HG02970 (cell line): Measurements from ENCODE around the gene MAP2K5.
A peak's percentile ranks its signal among the peaks of the same experiment; 100 is the strongest.

Experiments
- ATAC-seq: cut with Tn5 transposase; IDR thresholded peaks from one replicate; pipeline ENCODE4 v1.9.1; 2021; ENCODE audit warnings: mild to moderate bottlenecking, moderate library complexity, moderate number of reproducible peaks; ENCODE audit not compliant: unreplicated experiment, low FRiP score

MAP2K5 gene

GRCh38 chr15:67521029-67521782 is 21.3 kb upstream of the MAP2K5 start, which contains the start of gene C15orf61:
Gene C15orf61 (plus strand): TSS chr15:67521131. CDS start chr15:67521249, 118 bp downstream.
- ATAC-seq = peak; percentile 82

- ATAC-seq = no peak
These were observed 20.5 kb upstream of the MAP2K5 start for GRCh38 chr15:67521783-67522568.

DNA sequence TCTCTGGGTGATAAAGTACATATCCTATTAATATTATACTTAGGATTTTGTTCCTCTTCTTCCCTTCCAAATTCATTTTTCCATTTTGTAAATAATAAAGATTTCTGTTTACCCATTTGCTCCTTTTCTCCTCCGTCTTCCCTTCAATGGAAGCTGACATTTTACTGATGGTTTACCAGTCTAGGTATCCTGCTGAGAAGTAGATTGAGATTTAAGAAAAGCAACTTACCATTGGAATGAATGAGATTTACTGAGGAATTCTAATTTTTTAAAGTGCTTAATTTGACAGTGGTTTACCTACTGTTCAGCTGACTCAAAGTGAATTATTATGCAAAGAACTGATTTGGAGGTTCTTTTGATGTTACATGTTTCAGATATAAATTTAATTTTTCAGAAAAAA is 19.2 kb upstream of the MAP2K5 start:
- no peak for ATAC-seq

- no peak for ATAC-seq
These were observed 18.3 kb upstream of the MAP2K5 start for GRCh38 chr15:67524235-67524634.

- ATAC-seq = no peak
These were observed 14.0 kb upstream of the MAP2K5 start for GRCh38 chr15:67528513-67528912.

- no peak for ATAC-seq
These were observed 11.1 kb upstream of the MAP2K5 start for GRCh38 chr15:67531379-67531914.

- no peak for ATAC-seq
These were observed 8.6 kb upstream of the MAP2K5 start for GRCh38 chr15:67533873-67534272.

GRCh38 chr15:67534360-67534759 is 8.1 kb upstream of the MAP2K5 start:
- no peak for ATAC-seq

GRCh38 chr15:67537771-67538170 is 4.7 kb upstream of the MAP2K5 start:
- no peak for ATAC-seq

DNA sequence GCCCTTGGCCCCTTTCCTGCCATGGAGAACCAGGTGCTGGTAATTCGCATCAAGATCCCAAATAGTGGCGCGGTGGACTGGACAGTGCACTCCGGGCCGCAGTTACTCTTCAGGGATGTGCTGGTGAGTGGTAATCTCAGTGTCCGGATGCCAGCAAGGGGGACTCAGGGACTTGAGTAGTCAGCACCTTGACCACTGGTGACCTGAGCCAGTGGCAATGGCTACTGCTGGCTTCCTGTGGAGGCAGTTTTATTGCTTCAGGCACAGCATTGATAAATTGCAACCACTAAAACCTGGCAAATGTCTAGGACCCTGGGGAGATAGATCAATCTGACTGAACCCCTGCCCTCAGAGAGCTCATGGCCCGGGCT is 830 bp downstream of the MAP2K5 start:
- ATAC-seq = no peak

- no peak for ATAC-seq
These were observed 2.0 kb downstream of the MAP2K5 start for GRCh38 chr15:67544475-67544874.

- no peak for ATAC-seq
These were observed 3.4 kb downstream of the MAP2K5 start for GRCh38 chr15:67545864-67546263.

DNA sequence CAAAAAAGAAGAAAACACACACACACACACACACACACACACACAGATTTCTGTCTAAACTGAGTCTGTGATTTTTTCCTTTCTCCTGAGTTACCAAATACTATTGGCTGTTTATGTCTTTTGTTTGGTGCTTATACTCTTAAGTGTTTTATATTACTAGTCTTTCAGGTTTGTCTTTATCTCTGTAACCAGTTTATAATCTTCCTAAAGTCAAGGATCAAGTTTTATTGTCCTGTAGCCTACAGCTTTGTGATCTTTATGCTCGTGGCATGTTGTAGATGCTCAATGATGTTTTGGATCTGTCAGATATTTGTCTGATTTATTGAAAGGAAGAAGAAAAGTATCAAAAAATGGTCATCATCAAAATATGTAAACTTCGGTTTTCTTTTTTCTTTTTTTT is 4.6 kb downstream of the MAP2K5 start:
- no peak for ATAC-seq

DNA sequence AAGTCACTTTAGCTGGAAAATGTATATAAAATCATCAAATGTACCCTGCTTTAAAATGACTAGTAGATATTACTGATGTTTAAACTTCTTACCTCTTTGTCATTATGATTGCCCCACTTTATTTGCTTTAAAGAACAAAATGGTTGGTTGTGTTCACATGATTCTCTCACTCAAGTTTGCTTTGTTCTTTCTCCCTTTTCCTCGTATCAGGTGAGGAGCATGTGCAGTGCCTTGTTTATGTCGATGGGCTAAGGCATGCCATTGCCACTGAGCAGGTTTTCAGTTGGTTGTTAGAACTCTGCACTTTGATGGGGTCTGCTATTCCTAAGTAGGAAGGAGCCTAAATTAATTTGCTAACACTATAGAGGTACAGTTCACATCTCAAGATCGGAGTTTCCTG is 5.3 kb downstream of the MAP2K5 start:
- ATAC-seq = no peak

GRCh38 chr15:67548236-67548852 is 5.8 kb downstream of the MAP2K5 start:
- ATAC-seq = no peak

GRCh38 chr15:67548862-67549651 is 6.6 kb downstream of the MAP2K5 start:
- no peak for ATAC-seq

DNA sequence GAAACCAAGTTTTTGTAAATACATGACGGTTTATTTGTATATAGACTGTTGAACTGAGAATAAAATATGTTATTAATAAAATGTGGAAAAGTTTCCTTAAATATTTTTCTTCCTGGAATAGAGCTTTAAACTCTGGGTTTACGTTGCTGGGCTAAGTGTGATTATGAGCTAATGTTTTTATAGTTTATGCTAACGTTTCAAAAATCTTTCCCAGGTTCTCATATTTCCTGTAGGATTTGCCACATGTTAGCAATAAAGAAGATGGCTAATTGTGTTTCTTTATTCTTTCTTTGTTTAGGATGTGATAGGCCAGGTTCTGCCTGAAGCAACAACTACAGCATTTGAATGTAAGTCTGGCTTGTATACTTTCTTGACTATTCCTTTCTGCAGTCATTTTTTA is 7.2 kb downstream of the MAP2K5 start:
- ATAC-seq = no peak

- ATAC-seq = no peak
These were observed 8.0 kb downstream of the MAP2K5 start for GRCh38 chr15:67550522-67550921.

DNA sequence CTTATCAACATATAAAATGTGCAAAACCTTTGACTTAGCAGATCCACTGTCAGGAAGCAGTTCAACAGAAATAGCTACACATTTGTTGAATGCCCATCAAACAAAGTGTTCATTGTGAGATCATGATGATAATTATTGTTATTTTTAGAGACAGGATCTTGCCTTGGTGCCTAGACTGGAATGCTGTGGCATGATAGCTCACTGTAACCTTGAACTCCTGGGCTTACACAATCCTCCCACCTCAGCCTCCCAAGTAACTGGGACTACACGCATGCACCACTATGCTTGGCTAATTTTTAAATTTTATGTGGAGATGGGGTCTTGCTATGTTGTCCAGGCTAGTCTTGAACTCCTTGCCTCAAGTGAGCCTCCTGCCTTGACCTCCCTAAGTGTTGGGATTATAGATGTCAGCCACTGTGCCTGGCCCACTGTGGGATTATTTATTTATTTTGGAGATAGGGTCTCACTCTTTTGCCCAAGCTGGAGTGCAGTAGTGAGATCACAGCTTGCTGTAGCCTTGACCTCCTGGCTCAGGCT is 8.8 kb downstream of the MAP2K5 start:
- no peak for ATAC-seq

GRCh38 chr15:67554580-67554979 is 12.1 kb downstream of the MAP2K5 start:
- ATAC-seq = no peak
